Common myeloid progenitor, CD34-positive (primary cell): ENCODE measurements around the gene CASKIN1.

Experiments used
- CTCF ChIA-PET: fragments of 350-600 bp; sonication (Branson Sonifier 250); formaldehyde crosslinking; loops from one replicate; lab custom pipeline; 2021; ENCODE audit warnings: antibody characterized with exemption; lab: Charles Lee
- POLR2A ChIA-PET: fragments of 350-600 bp; sonication (Branson Sonifier 250); formaldehyde crosslinking; loops from one replicate; lab custom pipeline; 2021; ENCODE audit warnings: antibody characterized with exemption; lab: Charles Lee
- DNase-seq, 3 donors: peaks; one replicate each; pipeline versions ENCODE4 v3.0.0 to v3.0.0-alpha.2; 2013
- H3K27ac ChIP-seq, 2 experiments: 1 replicate in 1 of 2; 2 replicates in 1 of 2; pipeline ENCODE4 v1.7.0; 2013; ENCODE audit warnings: inconsistent platforms in 2 of 2, low read length in 2 of 2, mild to moderate bottlenecking in 2 of 2, low read depth in 1 of 2, moderate library complexity in 1 of 2; ENCODE audit not compliant: severe bottlenecking in 2 of 2, insufficient read depth in 1 of 2, poor library complexity in 1 of 2
- H3K27me3 ChIP-seq, 5 experiments: replicated peaks in 2 of 5; 1 replicate in 3 of 5; 2 replicates in 2 of 5; pipeline versions ENCODE4 v1.6.1 to v1.7.0; 2013; ENCODE audit warnings: low read length in 4 of 5, mild to moderate bottlenecking in 2 of 5, moderate library complexity in 2 of 5, inconsistent platforms in 1 of 5; ENCODE audit not compliant: insufficient read depth in 5 of 5, control insufficient read depth in 4 of 5
- H3K36me3 ChIP-seq, 4 experiments: 1 replicate in 2 of 4; 2 replicates in 2 of 4; pipeline versions ENCODE4 v1.6.1 to v1.7.0; 2013; ENCODE audit warnings: low read length in 3 of 4, control low read depth in 1 of 4, mild to moderate bottlenecking in 1 of 4; ENCODE audit not compliant: control insufficient read depth in 4 of 4, insufficient read depth in 4 of 4
- H3K4me1 ChIP-seq, 4 experiments: 1 replicate in 3 of 4; 2 replicates in 1 of 4; pipeline versions ENCODE4 v1.6.1 to v1.7.1; 2013; ENCODE audit warnings: low read length in 3 of 4, mild to moderate bottlenecking in 3 of 4, control low read depth in 1 of 4, inconsistent platforms in 1 of 4, moderate library complexity in 1 of 4; ENCODE audit not compliant: control insufficient read depth in 4 of 4, insufficient read depth in 4 of 4; ENCODE audit errors: control extremely low read depth in 1 of 4
- H3K4me3 ChIP-seq, 7 experiments: 1 replicate in 4 of 7; 2 replicates in 3 of 7; pipeline versions ENCODE4 v1.5.1 to v1.7.0; 2013; ENCODE audit warnings: mild to moderate bottlenecking in 7 of 7, low read length in 6 of 7, moderate library complexity in 6 of 7, inconsistent platforms in 2 of 7, low read depth in 2 of 7, control low read depth in 1 of 7; ENCODE audit not compliant: insufficient read depth in 4 of 7, control insufficient read depth in 1 of 7; ENCODE audit errors: extremely low read depth in 1 of 7
- H3K9me3 ChIP-seq, 5 experiments: 1 replicate in 4 of 5; 2 replicates in 1 of 5; pipeline versions ENCODE4 v1.6.1 to v1.7.1; 2013; ENCODE audit warnings: low read length in 4 of 5, mild to moderate bottlenecking in 2 of 5, inconsistent platforms in 1 of 5, low read depth in 1 of 5, moderate library complexity in 1 of 5; ENCODE audit not compliant: control insufficient read depth in 4 of 5, insufficient read depth in 2 of 5; ENCODE audit errors: control extremely low read depth in 1 of 5
- WGBS: methylation state at CpG from one replicate; pipeline ENCODE4 v1.1.5; 2013; ENCODE audit not compliant: insufficient coverage; 5-methylcytosine and 5-hydroxymethylcytosine counted together

Gene CASKIN1

GRCh38 chr16:2161911-2162310, 34.5 kb downstream of the CASKIN1 start:
- Histone ChIP-seq H3K27me3 (no peaks in the 10 kb centered on the region), H3K9me3 (peaks cover 0 to 8% (median 0%) of the 10 kb centered on the region in 5 experiments), H3K4me3 (no peak overlapping the region), H3K36me3 (peaks cover 4 to 37% (median 11%) of the 10 kb centered on the region in 4 experiments), H3K4me1 (peaks cover 0 to 12% (median 7%) of the 10 kb centered on the region in 4 experiments), H3K27ac (no peak overlapping the region)
- DNase-seq = no peak
- CTCF ChIA-PET = interaction anchor here (0.6 to 1.1 kb wide), 2 partner anchors 14 to 22 kb away, joined by 3 read pairs; no protein-coding TSS in a partner anchor
- WGBS = 91% methylated on average over 10 of the region's 10 CpGs
- POLR2A ChIA-PET = no interaction called here

DNA sequence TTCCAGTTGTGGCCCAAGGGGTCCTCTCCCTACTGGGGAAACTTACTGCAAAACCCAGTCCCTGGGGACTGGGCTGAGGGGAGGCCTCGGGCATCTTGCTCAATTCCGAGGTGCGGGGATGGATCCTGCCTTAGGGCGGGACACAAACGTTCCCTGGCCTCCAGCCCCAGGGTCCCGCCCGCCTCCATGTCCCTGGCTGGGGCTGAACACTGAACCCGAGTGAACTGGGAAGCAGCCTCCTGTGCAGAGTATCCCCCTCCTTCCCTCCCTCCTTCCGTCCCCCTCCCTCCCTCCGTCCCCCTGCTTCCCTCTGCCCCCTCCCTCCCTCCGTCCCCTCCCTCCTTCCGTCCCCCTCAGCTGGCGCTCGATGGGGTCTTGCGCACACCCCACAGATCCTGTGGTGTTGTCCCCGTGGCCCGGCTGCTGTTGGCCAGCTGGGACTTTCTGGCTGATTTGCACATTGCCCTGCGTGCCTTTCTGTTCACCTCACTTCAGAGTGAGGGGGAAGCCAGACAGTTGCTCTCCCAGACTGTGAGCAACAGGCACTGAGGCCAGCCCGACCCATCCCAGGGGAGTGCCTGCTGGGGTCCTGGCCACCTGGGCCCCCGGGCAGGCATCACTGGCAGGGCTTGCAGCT, 35.4 kb downstream of the CASKIN1 start:
- CTCF ChIA-PET = no interaction called here
- POLR2A ChIA-PET = no interaction called here
- WGBS = 74% methylated on average over 12 of the region's 20 CpGs
- no peak for DNase-seq
- H3K9me3 ChIP-seq = peaks cover 0 to 8% (median 0%) of the 10 kb centered on the region in 5 experiments
- H3K27ac ChIP-seq = no peak overlapping the region
- H3K4me3 ChIP-seq = no peak overlapping the region
- peaks cover 4 to 28% (median 7%) of the 10 kb centered on the region in 4 experiments for H3K36me3 ChIP-seq
- H3K27me3 ChIP-seq = no peaks in the 10 kb centered on the region
- H3K4me1 ChIP-seq = peaks cover 0 to 17% (median 15%) of the 10 kb centered on the region in 4 experiments

- CTCF ChIA-PET = no interaction called here
- DNase-seq = no peak
- H3K27ac ChIP-seq = peak overlapping the region in 1 of 2 experiments; percentile 56
- peaks cover 0 to 24% (median 19%) of the 10 kb centered on the region in 4 experiments for H3K4me1 ChIP-seq
- peaks cover 0 to 4% (median 0%) of the 10 kb centered on the region in 5 experiments for H3K9me3 ChIP-seq
- 96% methylated on average over 19 of the region's 24 CpGs for WGBS
- no peaks in the 10 kb centered on the region for H3K27me3 ChIP-seq
- H3K36me3 ChIP-seq = peaks cover 0 to 27% (median 2%) of the 10 kb centered on the region in 4 experiments
- POLR2A ChIA-PET = no interaction called here
- H3K4me3 ChIP-seq = no peak overlapping the region
These were observed 37.1 kb downstream of the CASKIN1 start for GRCh38 chr16:2159175-2159838.

GRCh38 chr16:2158262-2158638, 38.2 kb downstream of the CASKIN1 start:
- H3K4me3 ChIP-seq = no peak overlapping the region
- DNase-seq = no peak
- H3K27me3 ChIP-seq = no peaks in the 10 kb centered on the region
- H3K9me3 ChIP-seq = no peaks in the 10 kb centered on the region
- POLR2A ChIA-PET = no interaction called here
- 93% methylated on average over 14 of the region's 15 CpGs for WGBS
- peak overlapping the region in 1 of 2 experiments; percentile 58 for H3K27ac ChIP-seq
- CTCF ChIA-PET = no interaction called here
- peaks cover 6 to 34% (median 30%) of the 10 kb centered on the region in 4 experiments for H3K4me1 ChIP-seq
- H3K36me3 ChIP-seq = peaks cover 0 to 30% (median 0%) of the 10 kb centered on the region in 4 experiments

DNA sequence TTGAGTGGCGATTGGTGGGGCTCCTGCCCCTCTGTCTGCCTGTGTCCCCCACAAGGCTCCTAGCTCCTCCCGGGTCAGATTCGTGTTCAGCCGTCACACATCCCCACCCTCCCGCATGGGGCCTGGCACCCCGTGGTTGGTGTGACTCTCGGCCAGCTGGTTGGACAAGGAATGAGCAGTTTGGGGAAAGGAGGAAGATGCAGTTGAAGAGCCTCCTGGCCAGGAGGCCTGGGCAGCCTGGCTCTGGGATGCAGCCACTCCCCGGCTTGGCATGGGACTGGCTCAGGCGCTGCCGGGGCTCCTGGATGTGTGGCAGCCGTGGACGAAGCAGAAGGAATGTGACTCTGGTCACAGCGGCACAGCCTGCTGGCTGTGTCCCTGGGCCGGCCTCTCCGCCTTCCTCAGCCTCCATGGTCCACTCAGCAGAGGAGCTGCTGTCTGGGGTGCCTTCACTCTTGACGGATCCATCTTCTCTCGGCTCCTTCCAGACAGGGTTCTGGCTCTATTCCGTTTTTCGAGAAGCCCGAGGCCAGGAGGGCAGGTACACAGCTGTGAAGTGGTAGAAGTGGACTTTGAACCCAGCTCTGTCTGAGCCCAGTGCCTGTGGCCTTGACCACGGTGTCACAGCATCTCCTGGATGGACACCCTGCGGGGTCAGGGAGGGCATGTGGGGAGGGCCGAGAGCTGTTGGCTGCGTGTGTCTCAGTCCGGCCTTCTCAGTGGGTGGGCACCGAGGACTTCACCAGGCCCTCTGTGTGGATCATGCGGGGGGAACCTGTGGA, 38.7 kb downstream of the CASKIN1 start:
- ChIA-PET CTCF (no interaction called here), POLR2A (no interaction called here)
- H3K36me3 ChIP-seq = peaks cover 0 to 32% (median 4%) of the 10 kb centered on the region in 4 experiments
- no peaks in the 10 kb centered on the region for H3K27me3 ChIP-seq
- peak overlapping the region in 1 of 2 experiments; percentile 58 for H3K27ac ChIP-seq
- peaks cover 6 to 40% (median 36%) of the 10 kb centered on the region in 4 experiments for H3K4me1 ChIP-seq
- no peaks in the 10 kb centered on the region for H3K9me3 ChIP-seq
- H3K4me3 ChIP-seq = no peak overlapping the region
- no peak for DNase-seq
- 96% methylated on average over 21 of the region's 27 CpGs for WGBS

GRCh38 chr16:2156849-2157224, 39.6 kb downstream of the CASKIN1 start:
- H3K4me3 ChIP-seq = peak overlapping the region in 5 of 7 experiments; percentile 77 to 98 (median 86)
- peaks cover 6 to 45% (median 42%) of the 10 kb centered on the region in 4 experiments for H3K4me1 ChIP-seq
- H3K9me3 ChIP-seq = no peaks in the 10 kb centered on the region
- CTCF ChIA-PET = interaction anchor here (1.5 kb wide), 1 partner anchor 95 kb away, joined by 3 read pairs; the partner anchor contains the start of gene ECI1
- peak overlapping the region in 1 of 2 experiments; percentile 73 for H3K27ac ChIP-seq
- peaks cover 0 to 37% (median 6%) of the 10 kb centered on the region in 4 experiments for H3K36me3 ChIP-seq
- POLR2A ChIA-PET = no interaction called here
- H3K27me3 ChIP-seq = no peaks in the 10 kb centered on the region
- DNase-seq = no peak
- 89% methylated on average over 5 of the region's 5 CpGs for WGBS
